Measurements from ENCODE around the gene LACTBL1.
A peak's percentile ranks its signal among the peaks of the same experiment; 100 is the strongest.
"Not testable (repeated sequence)": the region's sequence is repeated elsewhere in the genome, so short reads cannot be mapped to it uniquely, and the experiment has no call there.

Gene LACTBL1

GRCh38 chr1:22976461-22977243, 4.0 kb upstream of the LACTBL1 start:
- DNase-seq (ENCODE audit: low read depth in 2 of 2): peak; percentile 17 to 25

DNA sequence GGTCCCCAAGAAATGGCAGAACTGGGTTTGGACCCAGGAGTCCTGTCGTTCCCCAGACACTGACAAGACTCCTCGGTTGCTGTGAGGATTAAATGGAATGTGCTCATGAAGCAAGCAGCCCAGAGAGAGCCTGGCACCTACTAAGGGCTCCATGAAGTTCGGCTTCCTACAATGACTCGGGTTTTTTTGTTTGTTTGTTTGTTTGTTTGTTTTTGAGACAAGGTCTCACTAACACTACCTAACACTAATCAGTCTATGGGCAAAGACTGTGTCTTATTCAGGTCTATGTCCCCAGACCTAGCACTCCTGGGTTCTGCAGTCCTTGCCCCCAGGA, 3.4 kb upstream of the LACTBL1 start:
- DNase-seq (ENCODE audit: low read depth in 2 of 2): no peak

DNA sequence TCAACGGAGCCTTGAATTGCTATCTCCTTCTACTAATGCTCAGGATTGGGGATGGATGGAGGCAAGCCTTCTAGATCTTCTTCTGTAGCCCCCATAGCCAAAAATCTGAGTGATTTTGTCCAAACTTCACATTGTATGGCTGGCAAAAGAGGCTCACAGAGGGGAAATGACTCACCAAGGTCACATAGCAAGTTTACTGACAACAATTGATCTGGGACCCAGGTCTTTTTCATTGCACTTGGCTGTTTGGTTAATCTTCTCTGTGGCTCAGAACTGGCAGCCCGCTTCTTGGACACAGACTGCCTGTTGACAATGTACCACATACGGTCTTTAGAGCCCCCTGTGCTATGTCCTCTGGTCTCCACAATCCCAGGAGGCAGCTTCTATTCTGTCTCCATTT, 3.0 kb upstream of the LACTBL1 start:
- DNase-seq (ENCODE audit: low read depth in 2 of 2): no peak

GRCh38 chr1:22971611-22972405, 858 bp downstream of the LACTBL1 start:
- DNase-seq (ENCODE audit: low read depth in 2 of 2): no peak

GRCh38 chr1:22971161-22971560, 1.5 kb downstream of the LACTBL1 start:
- no peak for DNase-seq (ENCODE audit: low read depth in 2 of 2)

DNA sequence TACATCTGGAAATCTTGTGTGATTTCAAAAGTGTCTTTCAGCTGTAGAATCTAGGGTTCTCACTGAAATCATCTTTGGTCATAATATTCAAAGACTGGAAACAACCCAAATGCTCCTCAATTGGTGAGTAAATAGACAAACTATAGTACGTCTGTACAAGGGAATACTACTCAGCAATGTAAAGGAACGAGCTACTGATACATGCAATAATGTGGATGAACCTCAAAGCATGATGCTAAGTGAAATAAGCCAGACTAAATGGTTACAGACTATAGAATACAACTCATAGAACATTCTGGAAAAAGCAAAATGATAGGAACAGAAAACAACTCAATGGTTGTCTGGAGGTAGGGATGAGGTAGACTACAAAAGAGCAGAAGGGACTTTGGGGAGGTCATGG, 2.6 kb downstream of the LACTBL1 start:
- no peak for DNase-seq (ENCODE audit: low read depth in 2 of 2)

GRCh38 chr1:22969304-22969709, 3.4 kb downstream of the LACTBL1 start:
- no peak for DNase-seq (ENCODE audit: low read depth in 2 of 2)

DNA sequence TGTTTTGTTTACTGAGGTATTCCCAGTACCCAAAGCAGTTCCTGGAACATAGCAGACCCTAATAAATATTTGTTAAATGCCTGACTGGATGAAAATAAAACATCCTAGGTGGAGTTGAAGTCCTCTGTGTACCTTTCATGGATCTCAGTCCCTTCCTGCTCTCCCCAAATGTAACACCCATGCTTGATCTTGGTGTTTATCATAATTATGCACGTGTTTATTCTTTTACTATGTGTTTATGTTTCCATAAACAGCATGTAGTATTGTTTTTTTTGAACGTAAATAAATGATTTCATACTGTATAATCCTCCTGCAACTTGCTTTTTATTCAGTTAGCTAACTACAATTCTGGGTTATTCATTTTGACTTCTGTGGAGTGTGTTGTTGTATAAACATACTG, 4.8 kb downstream of the LACTBL1 start:
- no peak for DNase-seq (ENCODE audit: low read depth in 2 of 2)

DNA sequence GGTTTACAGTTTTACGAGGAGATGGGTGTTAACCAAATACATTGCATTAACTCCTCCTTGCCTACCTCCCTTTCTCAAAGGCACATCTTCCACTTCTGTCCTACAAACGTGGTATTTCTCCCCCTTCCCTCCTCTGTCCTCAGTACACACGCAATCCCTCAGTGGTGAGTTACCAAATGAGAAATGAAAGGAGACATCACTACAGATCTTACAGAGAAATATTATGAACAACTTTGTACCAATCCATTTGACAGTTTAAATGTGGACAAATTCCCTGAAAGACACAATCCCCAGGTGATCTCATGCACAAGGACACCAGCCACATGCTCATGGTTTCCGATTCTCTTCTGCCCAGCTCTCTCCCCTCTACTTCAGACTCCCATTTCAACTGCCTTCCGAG, 6.4 kb downstream of the LACTBL1 start:
- DNase-seq (ENCODE audit: low read depth in 2 of 2): no peak

- no peak for DNase-seq (ENCODE audit: low read depth in 2 of 2)
Measured at GRCh38 chr1:22963044-22963677, 9.5 kb downstream of the LACTBL1 start.

- no peak for DNase-seq (ENCODE audit: low read depth in 2 of 2)
Measured at GRCh38 chr1:22962558-22962957, 10.1 kb downstream of the LACTBL1 start.

GRCh38 chr1:22959545-22960360, 12.9 kb downstream of the LACTBL1 start:
- no peak for DNase-seq (ENCODE audit: low read depth in 2 of 2)

- no peak for DNase-seq (ENCODE audit: low read depth in 2 of 2)
Measured at GRCh38 chr1:22958556-22958955, 14.1 kb downstream of the LACTBL1 start.

DNA sequence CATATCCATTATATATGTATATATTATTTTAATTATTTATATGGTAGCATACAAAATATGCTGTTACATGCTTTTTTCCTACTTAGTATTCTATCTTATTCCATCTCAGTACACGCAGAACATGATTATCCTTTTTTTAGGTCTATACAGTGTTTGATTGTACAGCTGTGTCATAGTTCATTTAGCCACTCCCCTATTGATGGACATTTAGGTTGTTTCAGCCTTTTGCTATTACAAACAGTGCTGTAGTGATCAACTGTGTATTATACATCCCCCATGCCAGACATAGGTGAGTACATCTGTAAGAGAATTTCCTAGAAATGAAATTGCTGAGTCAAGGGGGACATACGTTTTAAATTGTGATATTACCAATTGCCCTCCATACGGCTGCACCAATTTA, 15.6 kb downstream of the LACTBL1 start:
- no peak for DNase-seq (ENCODE audit: low read depth in 2 of 2)

DNA sequence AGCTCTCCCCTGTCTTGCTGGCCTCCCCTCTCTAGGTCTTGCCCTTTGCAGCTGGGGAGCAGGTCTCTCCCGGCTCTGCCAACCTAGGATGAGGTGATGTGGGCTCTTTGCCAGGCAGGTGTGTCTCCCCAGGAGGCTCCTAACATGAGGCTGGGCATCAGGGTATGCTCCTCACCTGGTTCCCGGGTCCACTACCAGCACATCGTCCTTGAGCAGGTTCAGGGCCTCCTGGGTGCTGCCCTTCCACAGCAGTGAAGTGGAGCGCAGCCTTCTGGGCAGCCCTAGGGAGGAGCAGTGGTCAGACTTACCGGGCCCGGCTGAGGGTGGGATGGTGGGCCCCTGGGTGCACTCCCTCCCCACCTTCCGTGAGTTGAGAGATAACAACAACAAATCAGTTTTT, 17.5 kb downstream of the LACTBL1 start:
- no peak for DNase-seq (ENCODE audit: low read depth in 2 of 2)

DNA sequence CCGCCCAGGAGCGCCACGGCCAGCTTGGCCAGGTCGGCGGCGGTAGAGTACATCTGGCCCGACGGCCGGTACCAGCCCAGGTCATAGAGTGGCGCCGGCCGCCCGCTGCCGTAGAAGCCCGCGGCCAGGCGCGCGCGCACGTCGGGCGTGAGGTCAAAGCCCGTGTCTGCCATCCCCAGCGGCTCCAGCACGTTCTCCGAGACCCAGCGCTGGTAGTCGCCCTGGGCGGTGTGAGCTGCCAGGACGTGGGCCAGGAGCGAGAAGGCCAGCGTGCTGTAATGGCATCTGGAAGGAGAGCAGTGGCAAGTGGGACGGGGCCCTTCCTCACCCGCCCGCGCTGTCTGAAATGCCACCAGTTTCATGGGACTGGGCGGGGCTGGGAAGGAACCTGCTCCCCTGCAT, 18.9 kb downstream of the LACTBL1 start:
- no peak for DNase-seq (ENCODE audit: low read depth in 2 of 2)

DNA sequence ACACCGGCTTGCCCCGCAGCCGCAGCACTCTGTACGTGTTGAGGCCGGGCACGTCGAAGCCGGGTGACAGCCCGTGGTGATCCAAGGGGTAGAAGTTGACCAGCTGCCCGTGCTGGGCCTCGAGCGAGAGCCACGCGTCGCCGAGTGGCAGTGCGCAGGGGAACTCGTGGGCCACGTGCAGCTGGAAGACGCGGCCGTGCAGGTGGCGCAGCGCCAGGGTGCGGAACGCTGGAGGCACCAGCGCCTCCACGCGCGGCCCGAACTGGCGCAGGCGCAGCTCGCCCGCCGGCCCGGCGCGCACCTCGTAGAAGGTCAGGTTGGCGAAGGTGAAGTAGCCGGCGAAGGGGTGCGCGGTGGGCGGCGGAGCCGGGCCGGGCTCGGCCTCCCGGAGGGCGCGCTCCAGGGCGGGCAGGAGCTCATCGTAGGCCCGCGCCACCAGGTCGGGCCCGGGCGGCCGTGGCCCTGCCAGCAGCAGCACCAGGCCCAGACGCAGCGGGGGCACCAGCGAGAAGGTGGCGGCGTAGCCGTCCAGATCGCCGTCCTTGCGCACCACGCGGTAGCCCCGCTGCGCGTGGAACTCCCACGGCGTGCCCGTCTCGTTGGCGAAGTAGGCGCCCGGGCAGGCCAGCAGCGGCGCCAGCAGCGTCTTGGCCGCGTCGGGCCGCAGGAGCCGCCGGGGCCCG, 19.5 kb downstream of the LACTBL1 start:
- no peak for DNase-seq (ENCODE audit: low read depth in 2 of 2)

DNA sequence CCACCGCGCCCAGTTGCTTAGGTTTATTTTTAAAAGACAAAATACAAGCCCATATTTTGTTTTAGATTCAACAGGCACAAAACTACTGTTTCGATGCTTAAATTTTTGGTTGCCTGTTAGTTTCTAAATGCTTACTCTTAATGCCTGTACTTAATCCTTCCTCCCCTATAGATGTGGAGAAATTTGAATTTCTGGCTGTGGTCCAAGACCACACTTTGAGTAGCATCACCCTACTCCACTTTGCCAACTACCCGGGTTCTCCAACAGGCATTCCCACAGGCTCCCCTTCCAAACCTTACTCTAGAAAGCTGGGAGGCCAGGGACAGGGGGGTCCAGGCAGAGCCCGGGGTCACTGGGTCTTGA, 20.0 kb downstream of the LACTBL1 start:
- no peak for DNase-seq (ENCODE audit: low read depth in 2 of 2)

DNA sequence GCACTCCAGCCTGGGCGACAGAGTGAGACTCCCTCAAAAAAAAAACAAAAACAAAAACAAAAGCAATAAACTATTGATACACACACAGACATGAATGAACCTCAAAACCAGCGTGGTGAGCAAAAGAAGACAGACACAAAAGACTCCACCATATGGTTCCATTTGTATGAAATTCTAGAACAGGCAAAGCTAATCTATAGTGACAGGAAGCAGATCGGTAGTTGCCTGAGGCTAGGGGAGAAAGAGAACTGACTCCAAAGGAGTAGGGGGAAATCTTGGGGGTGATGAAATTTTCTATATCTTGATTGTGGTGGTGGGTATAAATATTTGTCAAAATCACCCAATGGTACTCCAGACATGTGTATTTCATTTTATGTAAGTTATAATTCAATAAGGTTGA, 20.9 kb downstream of the LACTBL1 start:
- DNase-seq (ENCODE audit: low read depth in 2 of 2): no peak

- DNase-seq (ENCODE audit: low read depth in 2 of 2): no peak
Measured at GRCh38 chr1:22949822-22950331, 22.8 kb downstream of the LACTBL1 start.

GRCh38 chr1:22945171-22945570, 27.5 kb downstream of the LACTBL1 start:
- not testable (repeated sequence) for DNase-seq (ENCODE audit: low read depth in 2 of 2)
